Myocyte (in vitro differentiated cells): ENCODE results near the gene PSMD13. TPM values are rescaled to one million over a fixed set of nuclear protein-coding genes. Genes with fewer than 3 reads are reported as not detected.

ENCODE experiments used
- DNase-seq: peaks from one replicate; pipeline ENCODE4 v3.0.0-alpha.2; 2012; ENCODE audit warnings: low read depth
- total RNA-seq: library from RNA; depleted of rRNA; stranded (reverse); fragments of >200 nt; gene quantifications from 2 replicates; pipeline ENCODE4 v1.2.3, GENCODE V29; 2014

Gene PSMD13
- total RNA-seq, 1 donor from 2014 or later = 116 TPM

DNA sequence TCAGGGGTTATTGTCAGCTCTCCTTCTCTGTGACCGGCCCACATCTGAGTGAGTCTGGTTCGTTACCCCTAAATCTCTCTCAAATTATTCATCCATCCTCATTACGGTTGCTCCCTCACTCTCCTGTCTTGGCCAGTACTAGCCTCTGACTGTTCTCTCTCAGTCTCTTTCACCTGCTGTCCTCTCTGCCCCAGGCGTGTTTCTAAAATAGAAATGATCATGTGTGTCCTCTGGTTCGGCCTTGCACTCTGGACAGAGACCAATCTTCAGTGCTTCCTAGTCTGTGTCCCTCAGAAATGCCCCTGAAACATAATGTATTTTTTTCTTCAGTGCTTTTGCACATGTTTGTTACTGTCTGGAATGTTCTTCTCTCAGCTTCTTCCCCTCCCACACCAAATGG, 4.9 kb downstream of the PSMD13 start:
- DNase-seq = peak; percentile 39

DNA sequence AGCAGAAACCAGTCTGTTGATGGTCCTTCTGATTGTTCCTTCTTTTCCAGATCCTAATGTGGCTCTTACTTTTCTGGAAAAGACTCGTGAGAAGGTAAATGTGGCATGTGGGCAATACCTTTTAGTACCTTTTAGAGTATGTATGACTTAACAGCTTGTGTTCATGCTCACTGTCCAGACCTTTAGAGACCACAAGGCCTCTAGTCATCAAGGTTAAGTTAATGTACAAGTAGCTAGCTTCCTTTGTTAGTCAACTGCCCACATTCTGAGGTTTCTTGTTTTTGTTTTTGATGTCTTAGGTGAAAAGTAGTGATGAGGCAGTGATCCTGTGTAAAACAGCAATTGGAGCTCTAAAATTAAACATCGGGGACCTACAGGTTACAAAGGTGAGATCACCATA, 7.6 kb downstream of the PSMD13 start:
- no peak for DNase-seq

DNA sequence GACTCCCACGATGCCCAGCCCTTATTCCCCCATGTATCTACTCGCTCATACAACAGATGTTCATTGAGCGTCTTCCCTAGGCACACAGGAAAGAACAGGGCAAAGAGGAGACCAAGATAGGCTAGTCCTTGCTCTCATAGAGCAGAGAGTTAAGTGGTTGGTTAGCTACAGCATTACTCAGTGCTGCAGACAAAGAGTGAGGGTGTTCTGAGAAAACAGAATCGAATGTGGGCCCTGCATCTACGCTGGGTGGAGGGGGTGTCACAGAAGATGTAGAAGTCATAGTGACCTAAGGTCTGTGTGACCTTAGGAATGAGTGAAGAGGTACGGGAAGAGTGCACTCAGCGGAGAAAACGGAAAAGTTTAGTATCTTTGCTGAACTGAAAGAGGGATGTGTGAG, 12.3 kb downstream of the PSMD13 start:
- DNase-seq = no peak

- DNase-seq = no peak
Measured at GRCh38 chr11:250274-250673, 13.5 kb downstream of the PSMD13 start.

- DNase-seq = peak; percentile 65
Measured at GRCh38 chr11:250740-251299, 14.0 kb downstream of the PSMD13 start.

- peak; percentile 22 for DNase-seq
Measured at GRCh38 chr11:251550-251949, 14.8 kb downstream of the PSMD13 start.

DNA sequence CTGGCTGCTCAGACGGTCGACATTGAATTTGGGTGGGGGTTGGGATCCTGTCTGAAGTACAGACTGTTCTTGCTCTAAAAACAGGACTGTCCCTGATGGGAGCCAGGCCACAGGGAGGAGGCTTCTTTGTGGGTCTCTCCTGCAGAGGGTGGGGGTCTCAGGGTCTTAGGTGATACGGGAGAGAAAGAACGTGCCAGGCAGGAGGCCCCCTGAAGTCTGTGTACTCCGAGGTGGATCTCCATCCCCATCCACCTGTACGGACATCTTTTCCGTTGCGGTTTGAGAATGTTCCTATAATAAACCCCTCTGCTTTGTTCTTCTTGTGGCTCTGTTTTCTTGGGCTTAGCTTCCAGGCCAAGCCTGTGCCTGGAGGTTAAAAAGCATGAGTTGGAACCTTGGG, 15.9 kb downstream of the PSMD13 start:
- no peak for DNase-seq

GRCh38 chr11:253160-253885, 16.5 kb downstream of the PSMD13 start:
- DNase-seq = peak; percentile 62

DNA sequence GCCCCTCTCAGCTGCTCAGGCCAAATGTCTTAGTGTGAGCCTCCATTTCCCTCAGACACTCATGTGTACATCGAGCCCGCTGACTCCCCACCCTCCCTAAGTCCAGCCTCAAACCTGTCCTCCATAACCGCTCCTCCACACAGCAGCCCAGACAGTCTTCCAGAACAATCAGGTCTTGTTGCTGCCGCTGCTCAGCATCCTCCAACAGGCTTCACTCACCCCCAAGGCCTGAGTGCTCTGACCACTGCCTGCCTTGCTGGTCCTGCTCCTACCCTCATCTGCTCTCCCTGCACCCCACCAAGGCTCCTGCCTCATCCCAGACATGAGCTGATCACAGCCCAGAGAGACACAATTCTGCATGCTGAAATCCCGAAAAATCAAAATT, 17.1 kb downstream of the PSMD13 start:
- DNase-seq = no peak

GRCh38 chr11:255176-255575, 18.4 kb downstream of the PSMD13 start:
- DNase-seq = no peak

GRCh38 chr11:255816-256215, 19.0 kb downstream of the PSMD13 start:
- DNase-seq = no peak

GRCh38 chr11:256952-257737, 20.4 kb downstream of the PSMD13 start:
- no peak for DNase-seq

DNA sequence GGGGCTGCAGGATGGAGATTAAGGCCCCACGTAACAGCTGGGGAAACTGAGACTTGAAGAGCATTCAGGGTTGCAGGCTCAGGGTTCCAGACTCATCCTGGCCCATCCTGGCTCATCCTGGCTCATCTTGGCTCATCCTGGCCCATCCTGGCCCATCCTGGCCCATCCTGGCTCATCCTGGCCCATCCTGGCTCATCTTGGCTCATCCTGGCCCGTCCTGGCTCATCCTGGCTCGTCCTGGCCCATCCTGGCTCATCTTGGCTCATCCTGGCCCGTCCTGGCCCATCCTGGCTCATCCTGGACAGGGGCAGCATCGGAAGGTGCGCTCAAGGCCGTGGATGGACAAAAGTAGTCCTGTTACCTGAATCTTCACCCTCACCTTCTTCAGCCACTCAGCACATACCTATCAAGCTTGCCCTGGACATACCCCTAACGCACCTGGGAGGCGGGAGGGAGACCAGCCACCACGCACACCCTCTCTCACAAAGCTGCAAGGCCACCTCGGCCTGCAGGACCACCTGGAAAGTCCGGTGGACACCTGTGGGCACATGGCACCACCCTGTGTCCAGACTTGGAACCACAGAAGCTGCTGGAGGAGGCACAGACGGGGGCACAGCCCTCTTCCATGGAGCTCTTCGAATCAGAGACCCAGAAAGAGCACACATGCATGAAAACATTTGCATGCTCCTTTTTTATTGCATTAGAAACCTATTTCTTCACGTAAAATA, 21.2 kb downstream of the PSMD13 start:
- no peak for DNase-seq

DNA sequence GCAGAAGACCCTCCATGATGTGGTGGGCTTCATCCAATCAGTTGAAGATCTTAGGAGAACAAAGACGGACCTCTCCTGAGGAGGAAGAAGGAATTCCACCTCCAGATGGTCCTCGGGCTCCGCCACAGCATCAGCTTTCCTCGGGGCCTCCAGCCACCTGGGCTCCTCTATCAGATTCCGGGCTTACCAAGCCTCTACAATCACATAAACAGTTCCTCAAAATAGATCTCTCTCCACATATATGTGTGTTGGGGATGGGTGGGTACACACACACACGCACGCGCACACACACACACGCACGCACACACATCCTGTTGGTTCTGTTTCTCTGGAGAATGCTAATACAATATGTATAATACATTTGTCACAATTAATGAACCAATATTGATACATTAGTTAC, 22.6 kb downstream of the PSMD13 start:
- no peak for DNase-seq

- no peak for DNase-seq
Measured at GRCh38 chr11:261624-262023, 24.8 kb downstream of the PSMD13 start.

- DNase-seq = no peak
Measured at GRCh38 chr11:266676-267439, 30.1 kb downstream of the PSMD13 start.

GRCh38 chr11:267491-267994, 30.8 kb downstream of the PSMD13 start:
- DNase-seq = no peak

DNA sequence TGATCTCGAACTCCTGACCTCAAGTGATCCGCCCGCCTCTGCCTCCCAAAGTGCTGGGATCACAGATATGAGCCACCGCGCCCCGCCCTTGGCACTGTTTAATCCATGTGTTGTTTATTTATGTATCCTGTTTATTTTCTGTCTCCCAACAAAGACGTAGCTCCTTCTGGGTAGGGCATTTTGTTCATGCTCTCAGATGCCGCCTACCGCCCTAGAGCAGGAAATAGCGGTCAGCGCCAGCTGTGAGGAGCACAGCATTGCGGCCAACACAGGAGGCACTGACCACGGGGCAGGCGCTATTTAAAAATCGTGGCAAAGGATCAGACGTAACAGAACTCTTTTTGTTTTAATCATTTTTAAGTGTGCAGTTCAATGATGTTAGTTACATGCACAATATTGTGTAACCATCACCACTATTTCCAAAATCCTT, 32.0 kb downstream of the PSMD13 start:
- peak; percentile 95 for DNase-seq

GRCh38 chr11:269146-269890, 32.5 kb downstream of the PSMD13 start:
- DNase-seq = no peak
